ENCODE results near the gene LIPC. TPM values are rescaled to one million over a fixed set of nuclear protein-coding genes. Genes with fewer than 3 reads are reported as not detected.
A peak's percentile ranks its signal among the peaks of the same experiment; 100 is the strongest.

LIPC gene
- total and polyA plus RNA-seq, 9 of the 15 experiments (the other 6 are each of a cell fraction or from before 2014, with no cell fraction given), result 0.07 to 0.41 (median 0.11) TPM; not detected in 2

GRCh38 chr15:58538901-58539300 is 107.1 kb downstream of the LIPC start:
- H3K27me3 ChIP-seq (ENCODE audit: control insufficient read depth in 2 of 2, insufficient read depth in 2 of 2, low read length in 2 of 2), result no peaks in the 10 kb centered on the region
- no peak overlapping the region for H3K9ac ChIP-seq (ENCODE audit: insufficient read depth in 1 of 2, low read depth in 2 of 2, low read length in 2 of 2)
- H2AFZ ChIP-seq (ENCODE audit: low read depth, low read length), result peak overlapping the region; percentile 85
- FAIRE-seq (no peak), ATAC-seq (no peak), DNase-seq (ENCODE audit: extremely low read depth in 1 of 4, low spot score in 3 of 4) (no peak)
- no TSS peak for BruUV-seq (replicated peaks)
- intact Hi-C loops (cut with micrococcal nuclease), result no loop called here
- ChIA-PET POLR2A (interaction anchor here (1.0 to 1.2 kb wide), 3 partner anchors 10 to 770 kb away, joined by 3 read pairs; no protein-coding TSS in a partner anchor), CTCF (ENCODE audit: low intra/inter-chr PET ratio) (no interaction called here)
- H3K79me2 ChIP-seq (ENCODE audit: control insufficient read depth, insufficient read depth, low read length), result no peaks in the 10 kb centered on the region
- no peaks in the 10 kb centered on the region for H3K9me3 ChIP-seq (replicated peaks; ENCODE audit: control insufficient read depth, insufficient read depth, low read depth, low read length)
- no peak overlapping the region for H3K4me3 ChIP-seq
- no peaks in the 10 kb centered on the region for H3K36me3 ChIP-seq (ENCODE audit: control insufficient read depth, insufficient read depth, low read length)
- H3K9me1 ChIP-seq (ENCODE audit: control insufficient read depth, insufficient read depth, low read length), result no peaks in the 10 kb centered on the region
- 73% methylated on average over 3 of the region's 3 CpGs for WGBS (ENCODE audit: insufficient coverage, low coverage, missing lambda C conversion rate)
- H3K4me1 ChIP-seq (replicated peaks in 1 of 2; ENCODE audit: control insufficient read depth in 2 of 2, insufficient read depth in 2 of 2, low read length in 2 of 2), result peaks cover 10 to 13% of the 10 kb centered on the region in 2 experiments; a peak in 4 of 5 replicates
- in situ Hi-C loops (cut with MboI), result no loop called here
- H3K27ac ChIP-seq (ENCODE audit: extremely low read depth, low read depth, low read length), result no peak overlapping the region
- H4K20me1 ChIP-seq (replicated peaks; ENCODE audit: control insufficient read depth, insufficient read depth, low read length), result no peaks in the 10 kb centered on the region
- no peak overlapping the region for H3K4me2 ChIP-seq (ENCODE audit: insufficient read depth, low read length)
- TF ChIP-seq CBX3 (IDR thresholded peaks at IDR 0.05; ENCODE audit: borderline replicate concordance in 1 of 2, low read length in 2 of 2) (peak in 1 of 2 experiments; percentile 20; a peak in 1 of 3 replicates), RCOR1 (IDR thresholded peaks at IDR 0.05; ENCODE audit: borderline replicate concordance in 1 of 2, low read depth in 2 of 2, low read length in 2 of 2) (0 out of 4 replicates have a peak, but pooled peaks of 1 of the 2 experiments have one; percentile 25), RBM25 (IDR thresholded peaks at IDR 0.05; ENCODE audit: low read depth, low read length, severe bottlenecking) (peak; percentile 88), YY1 (IDR thresholded peaks at IDR 0.05; ENCODE audit: borderline replicate concordance in 1 of 3, control insufficient read depth in 1 of 3, extremely low read depth in 1 of 3, insufficient read depth in 3 of 3, insufficient read length in 1 of 3, insufficient replicate concordance in 2 of 3, low read depth in 1 of 3, low read length in 2 of 3) (peak in 1 of 3 experiments; percentile 65), CHD4 (IDR thresholded peaks at IDR 0.05; ENCODE audit: insufficient read depth, insufficient replicate concordance, low read depth, low read length, poor library complexity, severe bottlenecking) (no peak), ADNP (tag; IDR thresholded peaks at IDR 0.05) (0 out of 2 replicates have a peak, but pooled peaks have one; percentile 32), DMBX1 (CRISPR knock-in tag; IDR thresholded peaks at IDR 0.05; ENCODE audit: borderline replicate concordance) (no peak)
